DOHH2 (cell line): ENCODE data around the gene KRT27.

Source experiments
- EZH2phosphoT487 ChIP-seq: fragments of 200-600 bp; sonication (generic); IDR thresholded peaks from 2 replicates; pipeline ENCODE4 v1.6.1; 2017; ENCODE audit warnings: borderline replicate concordance, mild to moderate bottlenecking, antibody characterized with exemption, low read length, moderate library complexity, mixed read lengths
- TF ChIP-seq, protein P1 (sequence below): fragments of 200-600 bp; sonication (generic); IDR thresholded peaks from one replicate; pipeline ENCODE4 v1.5.1; 2014; ENCODE audit warnings: antibody characterized with exemption, mild to moderate bottlenecking, low read depth, low read length; ENCODE audit not compliant: poor library complexity, severe bottlenecking

DNA sequence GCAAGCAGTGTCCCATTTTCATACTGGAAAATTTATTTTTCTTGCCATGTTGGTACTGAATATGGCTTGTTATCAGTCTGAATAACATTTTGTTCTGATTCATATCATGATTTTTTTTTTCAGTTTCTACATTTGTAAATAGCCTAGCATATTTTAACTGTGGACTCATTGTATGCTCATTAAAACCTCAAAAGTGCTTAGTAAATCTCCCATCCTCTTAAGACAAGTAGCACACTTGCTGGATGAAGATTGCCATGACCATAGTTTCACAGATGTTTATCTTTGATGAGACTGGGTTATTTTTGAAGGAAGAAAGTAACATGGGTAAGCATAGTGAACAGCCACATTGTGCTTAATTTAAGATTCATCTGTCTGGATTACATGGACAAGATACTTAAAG is 39.2 kb upstream of the KRT27 start:
- TF ChIP-seq, protein P1, sequence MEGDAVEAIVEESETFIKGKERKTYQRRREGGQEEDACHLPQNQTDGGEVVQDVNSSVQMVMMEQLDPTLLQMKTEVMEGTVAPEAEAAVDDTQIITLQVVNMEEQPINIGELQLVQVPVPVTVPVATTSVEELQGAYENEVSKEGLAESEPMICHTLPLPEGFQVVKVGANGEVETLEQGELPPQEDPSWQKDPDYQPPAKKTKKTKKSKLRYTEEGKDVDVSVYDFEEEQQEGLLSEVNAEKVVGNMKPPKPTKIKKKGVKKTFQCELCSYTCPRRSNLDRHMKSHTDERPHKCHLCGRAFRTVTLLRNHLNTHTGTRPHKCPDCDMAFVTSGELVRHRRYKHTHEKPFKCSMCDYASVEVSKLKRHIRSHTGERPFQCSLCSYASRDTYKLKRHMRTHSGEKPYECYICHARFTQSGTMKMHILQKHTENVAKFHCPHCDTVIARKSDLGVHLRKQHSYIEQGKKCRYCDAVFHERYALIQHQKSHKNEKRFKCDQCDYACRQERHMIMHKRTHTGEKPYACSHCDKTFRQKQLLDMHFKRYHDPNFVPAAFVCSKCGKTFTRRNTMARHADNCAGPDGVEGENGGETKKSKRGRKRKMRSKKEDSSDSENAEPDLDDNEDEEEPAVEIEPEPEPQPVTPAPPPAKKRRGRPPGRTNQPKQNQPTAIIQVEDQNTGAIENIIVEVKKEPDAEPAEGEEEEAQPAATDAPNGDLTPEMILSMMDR, result no peak
- no peak for TF ChIP-seq EZH2phosphoT487
